Adrenal gland (tissue), 5 donors: ENCODE results near the gene RNF169.

Source experiments
- CTCF ChIP-seq, 6 experiments: fragments of 450-650 bp in 4 of 6; fragments of 200-600 bp in 2 of 6; sonication (generic) in 1 of 6; IDR thresholded peaks; 1 replicate in 5 of 6; 2 replicates in 1 of 6; pipeline versions ENCODE4 v1.5.1 to v1.8.0; 2016 to 2021; ENCODE audit warnings: antibody characterized with exemption in 6 of 6, mild to moderate bottlenecking in 2 of 6, moderate library complexity in 1 of 6
- POLR2A ChIP-seq, 2 donors: fragments of 450-650 bp; IDR thresholded peaks; one replicate each; pipeline ENCODE4 v1.6.1; 2017; ENCODE audit warnings: antibody characterized with exemption in 2 of 2, mild to moderate bottlenecking in 2 of 2, moderate library complexity in 1 of 2
- donor health status: DM: no; HTN: no; CAD: no.

GRCh38 chr11:74776546-74776945, 27.9 kb downstream of the RNF169 start:
- TF ChIP-seq POLR2A (IDR thresholded peaks at IDR 0.05) (no peak), CTCF (IDR thresholded peaks at IDR 0.05) (no peak)
